Measurements from ENCODE around the gene VPS4B.

The VPS4B gene

GRCh38 chr18:63344263-63344662 is 78.0 kb downstream of the VPS4B start:
- Histone ChIP-seq H3K4me2 (no peak overlapping the region), H4K20me1 (ENCODE audit: insufficient read depth) (no peaks in the 10 kb centered on the region), H3K27ac (no peak overlapping the region), H2AFZ (ENCODE audit: low read depth) (no peak overlapping the region), H3K79me2 (ENCODE audit: insufficient read depth, low read depth) (no peaks in the 10 kb centered on the region), H3K9ac (no peak overlapping the region), H3K4me3 (IDR thresholded peaks at IDR 0.05; ENCODE audit: insufficient read depth, low read depth, low read length) (no peak overlapping the region), H3K27me3 (ENCODE audit: insufficient read depth, low read depth) (no peaks in the 10 kb centered on the region), H3K36me3 (ENCODE audit: insufficient read depth) (no peaks in the 10 kb centered on the region), H3K4me1 (ENCODE audit: low read depth, poor library complexity, severe bottlenecking) (peaks cover 29% of the 10 kb centered on the region)
- no peak for TF ChIP-seq CTCF (conservative IDR thresholded peaks at IDR 0.05; ENCODE audit: low read depth, low read length)

- Histone ChIP-seq H3K9ac (no peak overlapping the region), H3K27ac (no peak overlapping the region), H2AFZ (ENCODE audit: low read depth) (no peak overlapping the region), H3K27me3 (ENCODE audit: insufficient read depth, low read depth) (no peaks in the 10 kb centered on the region), H3K4me2 (no peak overlapping the region), H3K4me3 (IDR thresholded peaks at IDR 0.05; ENCODE audit: insufficient read depth, low read depth, low read length) (no peak overlapping the region), H4K20me1 (ENCODE audit: insufficient read depth) (no peaks in the 10 kb centered on the region), H3K4me1 (ENCODE audit: low read depth, poor library complexity, severe bottlenecking) (peaks cover 8% of the 10 kb centered on the region), H3K36me3 (ENCODE audit: insufficient read depth) (no peaks in the 10 kb centered on the region), H3K79me2 (ENCODE audit: insufficient read depth, low read depth) (no peaks in the 10 kb centered on the region)
- peak; percentile 55 for TF ChIP-seq CTCF (conservative IDR thresholded peaks at IDR 0.05; ENCODE audit: low read depth, low read length)
Measured at GRCh38 chr18:63342206-63342605, 80.1 kb downstream of the VPS4B start.

- Histone ChIP-seq H4K20me1 (ENCODE audit: insufficient read depth) (no peaks in the 10 kb centered on the region), H3K27ac (no peak overlapping the region), H3K79me2 (ENCODE audit: insufficient read depth, low read depth) (no peaks in the 10 kb centered on the region), H3K4me2 (no peak overlapping the region), H3K9ac (no peak overlapping the region), H3K4me1 (ENCODE audit: low read depth, poor library complexity, severe bottlenecking) (peaks cover 3% of the 10 kb centered on the region), H2AFZ (ENCODE audit: low read depth) (no peak overlapping the region), H3K27me3 (ENCODE audit: insufficient read depth, low read depth) (no peaks in the 10 kb centered on the region), H3K36me3 (ENCODE audit: insufficient read depth) (no peaks in the 10 kb centered on the region), H3K4me3 (IDR thresholded peaks at IDR 0.05; ENCODE audit: insufficient read depth, low read depth, low read length) (no peak overlapping the region)
- peak; percentile 94 for TF ChIP-seq CTCF (conservative IDR thresholded peaks at IDR 0.05; ENCODE audit: low read depth, low read length)
Measured at GRCh38 chr18:63339920-63340484, 82.3 kb downstream of the VPS4B start.
